HG02763 (cell line): ENCODE data around the gene IL10RB.

Experiments
- ATAC-seq: cut with Tn5 transposase; IDR thresholded peaks from one replicate; pipeline ENCODE4 v1.9.1; 2021; ENCODE audit warnings: mild to moderate bottlenecking, moderate library complexity; ENCODE audit not compliant: unreplicated experiment

The IL10RB gene

DNA sequence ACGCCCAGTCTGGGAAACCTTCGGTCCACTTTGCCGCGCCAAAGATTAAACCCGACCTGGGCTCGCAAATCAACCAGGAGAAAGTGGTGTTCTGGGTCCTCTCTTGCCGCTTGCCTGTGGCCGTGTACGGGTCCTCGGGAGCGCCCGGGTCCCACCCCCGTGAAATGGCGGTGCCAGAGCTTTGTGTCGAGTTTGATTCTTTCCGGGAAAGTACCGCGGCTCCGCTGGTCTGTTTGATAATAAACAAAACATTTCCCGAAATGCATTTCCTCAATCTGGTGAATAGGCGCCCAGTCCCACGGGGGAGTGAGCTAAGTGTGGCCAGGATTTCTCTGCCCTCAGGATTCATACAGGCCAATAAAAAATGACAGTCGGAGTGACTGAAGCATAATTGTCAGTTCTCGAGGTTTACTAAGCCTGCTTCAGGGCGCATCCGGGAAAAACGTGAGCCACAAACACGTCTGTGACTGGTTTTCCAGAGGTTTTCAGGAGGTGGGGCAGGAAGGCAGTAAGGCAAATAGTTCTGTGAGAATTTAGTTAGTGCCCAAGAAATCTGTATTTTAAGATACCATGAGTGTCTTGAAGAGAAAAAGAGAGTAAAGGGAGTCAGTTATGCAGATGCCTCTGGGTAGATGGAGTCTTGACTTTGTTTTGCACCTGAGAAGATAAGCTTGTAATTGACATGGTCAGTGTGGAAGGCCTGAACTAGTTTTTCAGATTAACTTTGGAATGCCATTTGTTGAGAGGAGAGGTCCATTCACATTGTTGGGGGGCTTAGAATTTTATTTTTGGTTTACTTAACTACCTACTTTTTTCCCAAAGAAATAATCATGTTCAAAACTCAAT, 59.3 kb downstream of the IL10RB start:
- ATAC-seq: peak; percentile 32

DNA sequence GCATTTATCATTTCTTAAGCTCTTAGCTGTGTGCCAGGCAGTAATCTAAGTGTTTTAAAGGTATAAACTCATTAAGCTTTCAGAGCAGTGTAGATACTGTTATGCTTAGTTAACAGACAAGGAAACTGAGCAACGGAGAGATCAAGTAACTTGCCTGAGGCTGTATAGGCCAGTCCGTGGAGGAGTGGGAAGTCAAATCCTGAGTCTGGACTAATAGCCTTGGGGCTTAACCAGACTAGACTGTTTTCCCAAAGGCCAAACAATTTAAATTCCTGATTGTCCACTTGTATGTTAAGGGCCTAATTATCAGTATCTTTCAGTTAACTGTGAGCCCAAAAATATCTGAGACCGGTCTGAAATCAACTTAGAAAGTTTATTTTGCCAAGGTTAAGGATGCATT, 61.2 kb downstream of the IL10RB start:
- no peak for ATAC-seq

DNA sequence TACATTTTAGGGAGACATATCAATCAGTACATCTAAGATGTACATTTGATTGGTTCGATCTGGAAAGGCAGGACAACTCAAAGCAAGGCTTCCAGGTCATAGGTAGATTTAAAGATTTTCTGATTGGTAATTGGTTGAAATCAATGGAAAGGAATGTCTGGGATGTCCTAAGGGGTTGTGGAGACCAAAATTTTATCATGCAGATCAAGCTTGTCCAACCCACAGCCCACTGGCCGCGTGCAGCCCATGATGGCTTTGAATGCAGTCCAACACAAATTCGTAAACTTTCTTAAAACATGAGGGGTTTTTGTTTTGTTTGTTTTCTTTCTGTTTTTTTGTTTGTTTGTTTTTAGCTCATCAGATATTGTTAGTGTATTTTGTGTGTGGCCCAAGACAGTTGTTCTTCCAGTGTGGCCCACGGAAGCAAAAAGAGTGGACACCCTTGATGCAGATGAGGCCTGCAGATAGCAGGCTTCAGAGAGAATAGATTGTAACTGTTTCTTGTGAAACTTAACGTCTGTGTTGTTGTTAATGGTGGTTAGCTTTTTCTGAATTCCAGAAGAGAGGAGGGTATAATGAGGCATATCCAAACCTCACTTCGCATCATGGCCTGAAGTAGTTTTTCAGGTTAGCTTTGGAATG, 61.7 kb downstream of the IL10RB start:
- no peak for ATAC-seq

DNA sequence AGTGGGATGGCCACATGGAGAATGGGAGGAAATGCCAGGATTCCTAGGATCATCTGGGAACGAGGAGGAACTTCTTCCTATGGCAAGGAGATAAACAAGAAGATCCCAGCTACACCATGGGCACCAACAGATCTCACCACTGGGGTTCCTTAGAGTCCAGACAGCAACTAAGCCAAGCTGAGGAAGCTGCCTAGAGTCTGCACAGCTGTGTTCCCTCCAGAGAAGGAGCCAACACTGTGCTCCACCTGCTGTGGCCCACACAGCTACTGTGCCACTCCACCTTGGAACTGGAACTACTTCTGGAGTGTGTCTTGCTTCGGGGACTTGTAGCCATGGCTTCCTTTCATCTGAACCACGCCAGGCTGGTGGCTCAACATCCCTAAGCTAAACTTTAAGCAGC, 64.6 kb downstream of the IL10RB start:
- ATAC-seq: no peak

DNA sequence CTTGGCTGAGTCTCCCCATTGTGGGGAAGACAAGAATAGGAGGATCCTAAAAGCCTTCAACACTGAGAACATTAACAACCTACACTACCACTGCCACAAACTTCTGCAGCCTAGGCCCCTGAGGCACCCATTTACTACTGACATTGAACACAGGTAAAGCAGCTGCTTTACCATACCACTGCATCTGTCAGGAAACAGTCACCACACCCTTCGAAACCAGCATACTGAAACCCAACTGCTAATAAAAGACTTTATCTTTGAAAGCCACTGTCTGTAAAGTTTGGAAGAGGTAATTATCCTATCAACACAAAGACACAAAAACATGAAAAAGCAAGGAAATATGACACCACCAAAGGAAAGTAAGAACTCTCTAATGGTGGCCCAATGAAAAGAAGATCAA, 66.0 kb downstream of the IL10RB start:
- ATAC-seq: peak; percentile 72

DNA sequence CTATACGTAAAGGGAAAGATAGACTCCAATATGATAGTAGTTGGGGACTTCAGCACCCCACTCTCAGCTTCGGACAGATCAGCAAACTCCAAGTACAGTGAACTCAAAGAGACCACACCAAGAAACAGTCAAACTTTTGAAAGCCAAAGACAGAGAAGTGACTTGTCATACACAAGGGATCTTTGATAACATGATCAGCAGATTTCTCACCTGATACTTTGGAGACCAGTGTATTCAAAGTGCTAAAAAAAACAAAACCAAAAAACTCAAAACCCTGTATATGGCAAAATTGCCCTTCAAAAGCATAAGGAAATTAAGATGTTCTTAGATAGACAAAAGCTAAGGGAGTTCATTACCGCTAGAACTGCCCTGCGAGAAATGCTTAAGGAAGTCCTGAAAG, 68.0 kb downstream of the IL10RB start:
- ATAC-seq: no peak

DNA sequence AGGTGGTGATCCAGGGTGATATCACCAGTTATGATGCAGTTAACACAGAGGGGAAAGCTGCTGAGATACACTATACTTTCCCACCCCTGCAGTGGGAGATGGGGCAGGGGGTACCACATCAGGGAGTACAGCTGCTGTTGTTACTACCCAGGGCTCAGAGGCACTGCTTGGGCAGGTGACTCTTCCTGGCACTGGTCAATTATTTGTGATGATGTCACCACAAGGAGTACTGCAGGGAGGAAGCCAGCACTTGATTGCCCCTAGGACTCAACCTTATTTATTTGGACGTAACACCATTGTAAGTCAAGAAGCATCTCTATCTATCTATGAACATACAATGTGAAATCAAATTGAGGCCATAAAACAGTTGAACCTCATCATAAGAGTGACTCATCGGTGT, 68.7 kb downstream of the IL10RB start:
- no peak for ATAC-seq

DNA sequence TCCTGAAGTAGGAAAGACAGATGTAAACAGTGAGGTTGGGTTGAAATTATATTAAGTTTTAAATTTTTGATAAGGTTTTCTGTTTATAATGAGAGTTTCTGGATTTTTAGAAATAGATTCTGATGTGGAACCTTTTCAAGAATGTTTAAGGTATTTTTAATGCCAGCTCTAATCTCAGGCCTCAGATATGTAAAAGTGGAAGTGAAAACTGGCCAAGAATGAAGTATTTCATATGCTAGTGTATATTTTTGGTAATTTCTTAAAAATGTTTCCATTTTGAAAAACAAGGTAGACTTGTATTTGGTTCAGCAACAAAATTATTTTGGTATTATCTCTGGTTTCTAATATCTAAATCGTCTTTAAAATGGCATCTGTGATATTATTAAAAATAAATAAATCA, 73.0 kb downstream of the IL10RB start:
- no peak for ATAC-seq

DNA sequence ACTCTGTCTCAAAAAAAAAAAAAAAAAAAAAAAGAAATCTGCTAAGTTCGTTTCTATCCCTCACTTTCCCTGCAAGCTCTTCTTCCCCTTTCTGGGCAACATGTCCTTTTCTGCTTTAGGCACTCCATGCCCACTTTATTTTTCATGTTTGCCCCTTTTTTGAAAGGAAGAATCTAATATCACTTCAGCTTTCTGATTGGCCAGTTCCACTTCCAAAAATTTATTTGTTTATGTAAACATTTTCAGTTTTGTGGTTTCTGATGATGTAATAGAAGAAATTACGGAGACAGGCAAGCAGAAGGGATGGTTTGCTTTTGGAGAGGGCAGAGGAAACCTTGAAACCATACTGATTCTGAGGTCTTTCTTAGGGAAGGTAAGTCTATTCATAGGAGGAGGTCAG, 73.8 kb downstream of the IL10RB start:
- no peak for ATAC-seq

DNA sequence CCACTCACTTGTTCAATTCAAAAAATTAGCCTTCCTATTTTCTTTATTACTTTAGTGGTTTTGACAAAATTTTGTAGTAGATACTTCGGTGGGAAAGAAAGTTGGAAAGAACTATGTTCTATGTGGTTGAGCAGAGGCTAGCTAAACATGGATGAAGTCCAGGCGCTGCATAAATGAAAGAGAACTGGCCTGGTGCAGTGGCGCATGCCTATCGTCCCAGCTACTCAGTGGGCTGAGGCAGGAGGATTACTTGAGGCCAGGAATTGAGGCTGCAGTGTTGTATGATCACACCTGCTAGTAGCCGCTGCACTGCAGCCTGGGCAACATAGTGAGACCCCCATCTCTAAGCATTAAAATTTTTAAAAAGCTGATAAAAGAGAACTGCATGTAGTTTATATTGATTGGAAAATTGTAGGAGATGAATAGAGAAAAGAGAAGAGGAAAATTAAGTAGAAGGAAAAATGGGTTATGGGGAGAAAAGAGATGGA, 79.6 kb downstream of the IL10RB start:
- ATAC-seq: no peak
